IMR-90 (cell line): ENCODE data around the gene SUCLA2. TPM values are rescaled to one million over a fixed set of nuclear protein-coding genes. Genes with fewer than 3 reads are reported as not detected.

Experiments
- ATAC-seq: fragments of 200-7000 bp; cut with Tn5 transposase; 2 replicates; pipeline ENCODE4 v1.9.1; 2020; ENCODE audit warnings: low read depth, mild to moderate bottlenecking, moderate library complexity
- BruUV-seq: library from RNA; stranded (reverse); fragments of 400-500 nt; replicated peaks from 2 replicates; lab custom pipeline; 2021; lab: Mats Ljungman, UMichigan
- CTCF ChIA-PET: fragments of 300-600 bp; formaldehyde crosslinking; extraction: SDS; loops from one replicate; lab custom pipeline; 2021; ENCODE audit warnings: antibody characterized with exemption; lab: Yijun Ruan, JAX
- POLR2A ChIA-PET: fragments of 300-600 bp; sonication (Branson Sonifier 250); formaldehyde crosslinking; loops from one replicate; lab custom pipeline; 2022; ENCODE audit warnings: antibody characterized with exemption; ENCODE audit not compliant: unreplicated experiment; lab: Charles Lee
- DNase-seq: peaks from one replicate; pipeline ENCODE4 v3.0.0; 2013
- H2AFZ ChIP-seq: replicated peaks from 2 replicates; pipeline ENCODE3; 2013; ENCODE audit warnings: low read length, mild to moderate bottlenecking; ENCODE audit not compliant: poor library complexity
- H2AK5ac ChIP-seq: 2 replicates; pipeline ENCODE4 v1.6.1; 2013; ENCODE audit warnings: low read depth, low read length, inconsistent platforms
- H2AK9ac ChIP-seq: replicated peaks from 2 replicates; pipeline ENCODE3; 2013; ENCODE audit warnings: mild to moderate bottlenecking, low read depth, low read length, moderate library complexity; ENCODE audit not compliant: poor library complexity
- H2BK120ac ChIP-seq: 2 replicates; pipeline ENCODE4 v1.6.1; 2013; ENCODE audit warnings: low read depth, low read length, inconsistent platforms
- H2BK15ac ChIP-seq: 3 replicates; pipeline ENCODE4 v1.6.1; 2013; ENCODE audit warnings: low read depth, low read length, inconsistent platforms
- H2BK20ac ChIP-seq: 2 replicates; pipeline ENCODE4 v1.6.1; 2013; ENCODE audit warnings: low read depth, mild to moderate bottlenecking, inconsistent platforms, low read length, moderate library complexity
- H2BK5ac ChIP-seq: 2 replicates; pipeline ENCODE4 v1.6.1; 2013; ENCODE audit warnings: mild to moderate bottlenecking, low read depth, low read length, inconsistent platforms; ENCODE audit not compliant: poor library complexity, severe bottlenecking
- H3K14ac ChIP-seq: replicated peaks from 2 replicates; pipeline ENCODE4 v1.6.1; 2013; ENCODE audit warnings: low read depth, low read length, inconsistent platforms
- H3K18ac ChIP-seq: 2 replicates; pipeline ENCODE4 v1.6.1; 2013; ENCODE audit warnings: low read depth, low read length, control low read depth
- H3K23ac ChIP-seq: 2 replicates; pipeline ENCODE4 v1.6.1; 2013; ENCODE audit warnings: low read depth, low read length, inconsistent platforms
- H3K27ac ChIP-seq: 2 replicates; pipeline ENCODE4 v1.5.1; 2013; ENCODE audit warnings: mild to moderate bottlenecking, control low read depth, low read length; ENCODE audit not compliant: insufficient read depth
- H3K27me3 ChIP-seq: 2 replicates; pipeline ENCODE4 v1.6.1; 2013; ENCODE audit warnings: low read length; ENCODE audit not compliant: control insufficient read depth, insufficient read depth
- H3K36me3 ChIP-seq: 2 replicates; pipeline ENCODE4 v1.6.1; 2013; ENCODE audit warnings: low read length, mixed read lengths; ENCODE audit not compliant: control insufficient read depth, insufficient read depth
- H3K4ac ChIP-seq: 2 replicates; pipeline ENCODE4 v1.6.1; 2013; ENCODE audit warnings: low read depth, low read length, inconsistent platforms
- H3K4me1 ChIP-seq: 2 replicates; pipeline ENCODE4 v1.6.1; 2013; ENCODE audit warnings: low read length, mixed read lengths; ENCODE audit not compliant: control insufficient read depth, insufficient read depth
- H3K4me2 ChIP-seq: 2 replicates; pipeline ENCODE4 v1.6.1; 2013; ENCODE audit warnings: low read depth, mild to moderate bottlenecking, control low read depth, low read length, moderate library complexity
- H3K4me3 ChIP-seq: 2 replicates; pipeline ENCODE4 v1.5.1; 2013; ENCODE audit warnings: low read depth, mild to moderate bottlenecking, control low read depth, low read length, moderate library complexity; ENCODE audit not compliant: insufficient read depth
- H3K56ac ChIP-seq: 2 replicates; pipeline ENCODE4 v1.6.1; 2013; ENCODE audit warnings: low read length, inconsistent platforms; ENCODE audit not compliant: insufficient read depth; ENCODE audit errors: extremely low read depth
- H3K79me1 ChIP-seq, 2 experiments: 2 replicates each; pipeline ENCODE4 v1.6.1; 2013; ENCODE audit warnings: low read length in 2 of 2, inconsistent platforms in 1 of 2, low read depth in 1 of 2
- H3K9ac ChIP-seq: 2 replicates; pipeline ENCODE4 v1.6.1; 2013; ENCODE audit warnings: low read depth, low read length, control low read depth
- H3K9me1 ChIP-seq: 2 replicates; pipeline ENCODE4 v1.6.1; 2013; ENCODE audit warnings: low read length, inconsistent platforms; ENCODE audit not compliant: insufficient read depth
- H3K9me3 ChIP-seq: 2 replicates; pipeline ENCODE4 v1.6.1; 2013; ENCODE audit warnings: low read length; ENCODE audit not compliant: control insufficient read depth, insufficient read depth
- H4K20me1 ChIP-seq: 2 replicates; pipeline ENCODE4 v1.6.1; 2013; ENCODE audit warnings: low read length, inconsistent platforms; ENCODE audit not compliant: insufficient read depth
- H4K5ac ChIP-seq: 2 replicates; pipeline ENCODE4 v1.6.1; 2013; ENCODE audit warnings: mild to moderate bottlenecking, low read depth, low read length, control low read depth
- H4K8ac ChIP-seq, 2 experiments: 2 replicates each; pipeline ENCODE4 v1.6.1; 2013; ENCODE audit warnings: low read depth in 2 of 2, low read length in 2 of 2, control low read depth in 1 of 2, inconsistent platforms in 1 of 2
- H4K91ac ChIP-seq: 2 replicates; pipeline ENCODE4 v1.6.1; 2013; ENCODE audit warnings: low read depth, low read length, inconsistent platforms; ENCODE audit not compliant: insufficient read depth
- CEBPB ChIP-seq: IDR thresholded peaks from 2 replicates; pipeline ENCODE4 v1.6.1; 2012; ENCODE audit warnings: low read depth, low read length, improper control_type of control experiment
- CHD1 ChIP-seq: IDR thresholded peaks from 2 replicates; pipeline ENCODE4 v1.6.1; 2012; ENCODE audit warnings: low read depth, low read length, improper control_type of control experiment
- FOS ChIP-seq: fragments of 150-350 bp; IDR thresholded peaks from 2 replicates; pipeline ENCODE4 v1.6.1; 2016; ENCODE audit warnings: low read depth, low read length
- MAFK ChIP-seq: IDR thresholded peaks from 2 replicates; pipeline ENCODE4 v1.6.1; 2012; ENCODE audit warnings: low read depth, low read length, improper control_type of control experiment
- RAD21 ChIP-seq: IDR thresholded peaks from 2 replicates; pipeline ENCODE4 v1.6.1; 2012; ENCODE audit warnings: low read length, improper control_type of control experiment
- RFX5 ChIP-seq: IDR thresholded peaks from 2 replicates; pipeline ENCODE4 v1.8.0; 2012; ENCODE audit warnings: low read depth, mild to moderate bottlenecking, low read length, moderate library complexity
- SMC3 ChIP-seq: fragments of 150-350 bp; IDR thresholded peaks from 2 replicates; pipeline ENCODE4 v1.6.1; 2016; ENCODE audit warnings: low read depth, mild to moderate bottlenecking, antibody characterized with exemption, low read length, moderate library complexity
- WGBS, 2 experiments: methylation state at CpG; one replicate each; pipeline versions ENCODE4 v1.1.5 to v1.1.7; 2013; ENCODE audit warnings: missing lambda C conversion rate in 2 of 2; ENCODE audit not compliant: insufficient read length in 1 of 2; ENCODE audit errors: extremely low coverage in 2 of 2; 5-methylcytosine and 5-hydroxymethylcytosine counted together
- dilution Hi-C: fragments of 300-500 bp; cut with HindIII; formaldehyde crosslinking; loops from one replicate; pipeline ENCODE4 v1.14.3; 2018; ENCODE audit warnings: low sequenced_read_pairs; ENCODE audit not compliant: unreplicated experiment
- in situ Hi-C: fragments of 300-500 bp; cut with MboI; formaldehyde crosslinking; loops from 3 replicates; pipeline ENCODE4 v1.14.3; 2019; ENCODE audit warnings: low sequenced_read_pairs, inconsistent platforms, mixed read lengths
- intact Hi-C: fragments of 100-400 bp; cut with micrococcal nuclease; formaldehyde crosslinking; loops from 2 replicates; pipeline ENCODE4 v1.10.0; 2022
- polyA plus RNA-seq, 3 experiments: library from polyadenylated mRNA; depleted of rRNA; stranded (reverse); fragments of >200 nt; gene quantifications; 2 replicates each; pipeline ENCODE4 v1.2.3, GENCODE V29; 2012; ENCODE audit warnings: low replicate concordance in 1 of 3
- total RNA-seq: library from RNA; depleted of rRNA; stranded (reverse); fragments of >200 nt; gene quantifications from 2 replicates; pipeline ENCODE4 v1.2.3, GENCODE V29; 2012

Gene SUCLA2
- total and polyA plus RNA-seq, 2 of the 4 experiments (the other 2 are of a cell fraction), result 31.5 to 36.1 TPM

GRCh38 chr13:47991859-47992258 is 9.2 kb downstream of the SUCLA2 start:
- H4K20me1 ChIP-seq, result no peaks in the 10 kb centered on the region
- 0 out of 2 replicates have a peak, but pooled peaks cover 4% of the 10 kb centered on the region for H3K9me1 ChIP-seq
- no peak overlapping the region for H4K8ac ChIP-seq
- no peak overlapping the region for H3K4me2 ChIP-seq
- no peak for TF ChIP-seq CEBPB
- TF ChIP-seq RFX5, result no peak
- no peak for TF ChIP-seq MAFK
- TF ChIP-seq FOS, result no peak
- no peak for TF ChIP-seq RAD21
- no peak for TF ChIP-seq CHD1
- no peak for TF ChIP-seq SMC3
- H3K36me3 ChIP-seq, result peaks cover 10% of the 10 kb centered on the region
- no peak overlapping the region for H2AK9ac ChIP-seq
- in situ Hi-C loops (no loop called here), dilution Hi-C loops (no loop called here), intact Hi-C loops (no loop called here)
- H2AFZ ChIP-seq, result no peak overlapping the region
- no peak overlapping the region for H2BK120ac ChIP-seq
- H3K18ac ChIP-seq, result no peak overlapping the region
- no peaks in the 10 kb centered on the region for H3K9me3 ChIP-seq
- no peak overlapping the region for H2BK20ac ChIP-seq
- no peaks in the 10 kb centered on the region for H3K4me1 ChIP-seq
- H3K79me1 ChIP-seq, result peaks cover 11 to 15% of the 10 kb centered on the region in 2 experiments
- 100% methylated on average over 1 of the region's 4 CpGs; no CpG with 5 or more reads in 1 of the 2 experiments for WGBS, 2 experiments
- no peak overlapping the region for H3K9ac ChIP-seq
- no peak overlapping the region for H3K4ac ChIP-seq
- no peak overlapping the region for H3K56ac ChIP-seq
- H3K4me3 ChIP-seq, result no peak overlapping the region
- no peak overlapping the region for H3K23ac ChIP-seq
- POLR2A ChIA-PET, result no interaction called here
- H4K91ac ChIP-seq, result no peak overlapping the region
- no TSS peak for BruUV-seq
- no peak overlapping the region for H4K5ac ChIP-seq
- no peak overlapping the region for H3K14ac ChIP-seq
- CTCF ChIA-PET, result interaction anchor here (0.5 to 0.6 kb wide), 2 partner anchors 23 to 627 kb away, joined by 3 read pairs; no protein-coding TSS in a partner anchor
- H3K27me3 ChIP-seq, result no peaks in the 10 kb centered on the region
- no peak overlapping the region for H2AK5ac ChIP-seq
- no peak overlapping the region for H2BK5ac ChIP-seq
- ATAC-seq (no peak), DNase-seq (no peak)
- no peak overlapping the region for H2BK15ac ChIP-seq
- H3K27ac ChIP-seq, result no peak overlapping the region
